Panc1 (cell line): Measurements from ENCODE around the gene SGMS1. TPM values are rescaled to one million over a fixed set of nuclear protein-coding genes. Genes with fewer than 3 reads are reported as not detected.

ENCODE experiments used
- ATAC-seq: fragments of 200-7000 bp; cut with Tn5 transposase; 2 replicates; pipeline ENCODE4 v1.9.1; 2020; ENCODE audit warnings: mild to moderate bottlenecking, moderate library complexity
- BruUV-seq: library from RNA; stranded (reverse); fragments of 400-500 nt; replicated peaks from 2 replicates; lab custom pipeline; 2021; lab: Mats Ljungman, UMichigan
- CTCF ChIA-PET: fragments of 300-600 bp; sonication (Branson Sonifier 250); formaldehyde crosslinking; loops from one replicate; lab custom pipeline; 2022; ENCODE audit warnings: antibody characterized with exemption; lab: Charles Lee
- POLR2A ChIA-PET: fragments of 300-600 bp; sonication (Branson Sonifier 250); formaldehyde crosslinking; loops from one replicate; lab custom pipeline; 2022; ENCODE audit warnings: antibody characterized with exemption; lab: Charles Lee
- DNase-seq: peaks from one replicate; pipeline ENCODE4 v3.0.0-alpha.2; 2010; ENCODE audit warnings: low read depth, low spot score
- H3K27ac ChIP-seq: 2 replicates; pipeline ENCODE4 v1.5.1; 2011; ENCODE audit warnings: mild to moderate bottlenecking, low read length, inconsistent platforms
- H3K27me3 ChIP-seq: fragments of 200-500 bp; sonication (Bioruptor generic); 2 replicates; pipeline ENCODE4 v1.6.0; 2014; ENCODE audit warnings: low read length, inconsistent platforms; ENCODE audit not compliant: control insufficient read depth, insufficient read depth
- H3K36me3 ChIP-seq: fragments of 200-500 bp; sonication (Bioruptor generic); 2 replicates; pipeline ENCODE4 v1.5.1; 2014; ENCODE audit warnings: inconsistent platforms, mild to moderate bottlenecking, low read length, moderate library complexity; ENCODE audit not compliant: control insufficient read depth, insufficient read depth
- H3K4me1 ChIP-seq: 2 replicates; pipeline ENCODE4 v1.5.1; 2011; ENCODE audit warnings: inconsistent platforms, mild to moderate bottlenecking, low read length, moderate library complexity; ENCODE audit not compliant: control insufficient read depth, insufficient read depth
- H3K4me3 ChIP-seq, 2 experiments: 2 replicates each; pipeline ENCODE4 v1.5.1; 2011 to 2012; ENCODE audit warnings: low read depth in 2 of 2, low read length in 2 of 2, mild to moderate bottlenecking in 2 of 2, inconsistent platforms in 1 of 2, moderate library complexity in 1 of 2
- H3K9me3 ChIP-seq: fragments of 200-500 bp; sonication (Bioruptor generic); 2 replicates; pipeline ENCODE4 v1.5.1; 2014; ENCODE audit warnings: low read depth, mild to moderate bottlenecking, inconsistent platforms, low read length, moderate library complexity; ENCODE audit not compliant: control insufficient read depth, insufficient read depth
- CTCF ChIP-seq: fragments of 450-650 bp; IDR thresholded peaks from 2 replicates; pipeline ENCODE4 v1.5.1; 2017; ENCODE audit warnings: mild to moderate bottlenecking
- POLR2AphosphoS5 ChIP-seq: IDR thresholded peaks from 2 replicates; pipeline ENCODE4 v1.6.1; 2012; ENCODE audit warnings: mild to moderate bottlenecking, low read depth, low read length, moderate library complexity
- REST ChIP-seq, 2 experiments: IDR thresholded peaks; 2 replicates each; pipeline ENCODE4 v1.6.1; 2011 to 2012; ENCODE audit warnings: low read depth in 2 of 2, control low read depth in 1 of 2, low read length in 1 of 2, mild to moderate bottlenecking in 1 of 2, moderate library complexity in 1 of 2; ENCODE audit not compliant: insufficient read depth in 1 of 2
- SIN3A ChIP-seq: IDR thresholded peaks from 2 replicates; pipeline ENCODE4 v1.6.1; 2012; ENCODE audit warnings: low read depth, mild to moderate bottlenecking, low read length, moderate library complexity, borderline replicate concordance; ENCODE audit not compliant: insufficient read depth
- TCF7L2 ChIP-seq: IDR thresholded peaks from 2 replicates; pipeline ENCODE4 v1.6.1; 2011; ENCODE audit warnings: mild to moderate bottlenecking, low read depth, low read length, inconsistent platforms
- in situ Hi-C: cut with HindIII; loops from 2 replicates; pipeline ENCODE4 v1.10.0; 2016; ENCODE audit warnings: low sequenced_read_pairs, low pct_unique_long_range_greater_than_20kb
- intact Hi-C: fragments of 100-400 bp; cut with micrococcal nuclease; formaldehyde crosslinking; loops from one replicate; pipeline ENCODE4 v1.10.0; 2022; ENCODE audit not compliant: unreplicated experiment
- total RNA-seq: library from RNA; stranded (reverse); gene quantifications from one replicate; pipeline ENCODE4 v1.2.1, GENCODE V29; 2021; ENCODE audit not compliant: unreplicated experiment

The SGMS1 gene
- total RNA-seq, 1 experiment from 2014 or later, result 22.0 TPM

GRCh38 chr10:50635286-50635685, 11.5 kb upstream of the SGMS1 start:
- ATAC-seq, result no peak
- POLR2A ChIA-PET, result no interaction called here

GRCh38 chr10:50634479-50634878, 10.7 kb upstream of the SGMS1 start:
- no TSS peak for BruUV-seq
- Histone ChIP-seq H3K9me3 (no peaks in the 10 kb centered on the region), H3K4me1 (0 out of 2 replicates have a peak, but pooled peaks cover 3% of the 10 kb centered on the region), H3K36me3 (no peaks in the 10 kb centered on the region), H3K27me3 (no peaks in the 10 kb centered on the region), H3K27ac (no peak overlapping the region), H3K4me3 (no peak overlapping the region)
- DNase-seq (no peak), ATAC-seq (no peak)
- in situ Hi-C loops, result no loop called here
- no peak for TF ChIP-seq SIN3A
- no peak for TF ChIP-seq REST (IDR thresholded peaks at IDR 0.05; ENCODE audit: insufficient read depth in 1 of 2, low read depth in 2 of 2, low read length in 1 of 2)
- TF ChIP-seq CTCF, result no peak
- no peak for TF ChIP-seq POLR2AphosphoS5
- TF ChIP-seq TCF7L2, result no peak
- POLR2A ChIA-PET, result interaction anchor here (0.5 kb wide), 1 partner anchor 13 kb away, joined by 3 read pairs; no protein-coding TSS in a partner anchor
- intact Hi-C loops, result no loop called here
- CTCF ChIA-PET, result no interaction called here

More at GRCh38 chr10:50635286-50635685, 11.5 kb upstream of the SGMS1 start:
- H3K27me3 ChIP-seq, result no peaks in the 10 kb centered on the region
- intact Hi-C loops (no loop called here), in situ Hi-C loops (no loop called here)
- no TSS peak for BruUV-seq
- CTCF ChIA-PET, result no interaction called here
- H3K4me3 ChIP-seq, result no peak overlapping the region
- 0 out of 2 replicates have a peak, but pooled peaks cover 3% of the 10 kb centered on the region for H3K4me1 ChIP-seq
- TF ChIP-seq SIN3A (no peak), TCF7L2 (no peak), REST (IDR thresholded peaks at IDR 0.05; ENCODE audit: insufficient read depth in 1 of 2, low read depth in 2 of 2, low read length in 1 of 2) (no peak), CTCF (no peak), POLR2AphosphoS5 (no peak)
- DNase-seq, result no peak
- H3K36me3 ChIP-seq, result no peaks in the 10 kb centered on the region
- no peak overlapping the region for H3K27ac ChIP-seq
- H3K9me3 ChIP-seq, result no peaks in the 10 kb centered on the region
